Measurements from ENCODE around the gene ATP2B1.

The ATP2B1 gene

DNA sequence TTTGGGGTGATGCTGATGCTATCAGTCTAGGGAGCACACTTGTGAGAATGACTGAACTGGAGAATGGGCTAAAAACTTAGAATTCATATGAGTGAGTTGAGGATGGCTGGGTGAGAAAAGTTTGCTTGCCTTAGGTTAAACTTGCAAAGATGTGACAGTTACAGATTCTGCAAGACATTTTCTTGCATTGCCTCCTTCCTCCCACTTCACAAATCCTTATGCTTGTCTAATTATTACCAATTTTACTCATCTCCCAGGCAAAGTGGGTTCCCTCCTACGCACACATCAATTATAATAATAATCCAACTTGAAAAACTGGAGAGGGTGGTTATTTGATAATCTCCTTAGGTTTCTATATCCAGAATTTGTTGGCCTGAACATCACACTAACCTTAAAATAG is 50.9 kb downstream of the ATP2B1 start:
- peaks cover 18% of the 10 kb centered on the region for H3K36me3 ChIP-seq
- H3K4me3 ChIP-seq (ENCODE audit: low read depth, low read length), result no peak overlapping the region
- H3K27me3 ChIP-seq (ENCODE audit: insufficient read depth, low read depth, severe bottlenecking), result no peaks in the 10 kb centered on the region
- no peaks in the 10 kb centered on the region for H3K9me3 ChIP-seq (ENCODE audit: severe bottlenecking)
- DNase-seq, result no peak
- TF ChIP-seq, protein P1, sequence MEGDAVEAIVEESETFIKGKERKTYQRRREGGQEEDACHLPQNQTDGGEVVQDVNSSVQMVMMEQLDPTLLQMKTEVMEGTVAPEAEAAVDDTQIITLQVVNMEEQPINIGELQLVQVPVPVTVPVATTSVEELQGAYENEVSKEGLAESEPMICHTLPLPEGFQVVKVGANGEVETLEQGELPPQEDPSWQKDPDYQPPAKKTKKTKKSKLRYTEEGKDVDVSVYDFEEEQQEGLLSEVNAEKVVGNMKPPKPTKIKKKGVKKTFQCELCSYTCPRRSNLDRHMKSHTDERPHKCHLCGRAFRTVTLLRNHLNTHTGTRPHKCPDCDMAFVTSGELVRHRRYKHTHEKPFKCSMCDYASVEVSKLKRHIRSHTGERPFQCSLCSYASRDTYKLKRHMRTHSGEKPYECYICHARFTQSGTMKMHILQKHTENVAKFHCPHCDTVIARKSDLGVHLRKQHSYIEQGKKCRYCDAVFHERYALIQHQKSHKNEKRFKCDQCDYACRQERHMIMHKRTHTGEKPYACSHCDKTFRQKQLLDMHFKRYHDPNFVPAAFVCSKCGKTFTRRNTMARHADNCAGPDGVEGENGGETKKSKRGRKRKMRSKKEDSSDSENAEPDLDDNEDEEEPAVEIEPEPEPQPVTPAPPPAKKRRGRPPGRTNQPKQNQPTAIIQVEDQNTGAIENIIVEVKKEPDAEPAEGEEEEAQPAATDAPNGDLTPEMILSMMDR (IDR thresholded peaks at IDR 0.05; ENCODE audit: low read depth, low read length), result no peak
- H3K27ac ChIP-seq, result no peak overlapping the region

DNA sequence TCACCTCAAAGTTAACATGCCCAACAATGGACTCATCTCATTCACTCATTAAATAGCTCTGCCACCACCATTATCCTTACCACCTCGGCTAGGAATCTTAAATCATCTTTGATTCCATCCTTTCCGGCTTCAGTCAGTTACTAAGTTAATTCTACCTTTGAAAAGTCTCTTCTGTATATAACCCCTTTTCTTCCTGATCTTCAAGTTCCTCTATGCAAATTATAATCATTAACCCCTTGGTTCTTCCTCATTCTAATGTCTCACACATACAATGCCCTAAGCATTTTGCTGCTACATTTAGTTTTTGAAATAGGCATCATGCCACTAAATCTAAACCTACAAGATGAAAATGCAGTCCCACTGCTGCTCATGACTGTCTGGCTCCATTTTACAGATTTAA is 51.6 kb downstream of the ATP2B1 start:
- DNase-seq, result no peak

DNA sequence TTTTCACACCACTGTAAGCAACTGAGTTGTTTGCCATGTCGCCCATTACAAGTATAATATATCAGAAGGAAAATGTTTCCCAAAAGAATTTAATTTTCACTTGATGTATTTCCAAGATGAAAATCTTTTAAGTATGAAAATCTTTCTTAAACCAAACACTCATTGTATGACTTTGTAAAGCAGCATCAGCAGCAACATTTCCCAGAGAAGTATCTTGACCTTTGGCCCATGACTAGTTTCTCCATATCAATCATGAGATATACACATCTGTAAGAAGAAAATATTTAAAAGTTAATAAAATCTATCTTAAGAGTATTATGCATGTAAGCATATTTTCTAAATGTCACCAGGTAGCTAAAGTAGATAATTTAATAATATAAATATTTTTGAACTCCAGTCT is 52.8 kb downstream of the ATP2B1 start:
- TF ChIP-seq, protein P1 (IDR thresholded peaks at IDR 0.05; ENCODE audit: low read depth, low read length), result no peak
- no peak overlapping the region for H3K4me3 ChIP-seq (ENCODE audit: low read depth, low read length)
- H3K36me3 ChIP-seq, result peaks cover 34% of the 10 kb centered on the region
- H3K27ac ChIP-seq, result no peak overlapping the region
- no peaks in the 10 kb centered on the region for H3K27me3 ChIP-seq (ENCODE audit: insufficient read depth, low read depth, severe bottlenecking)
- no peak for DNase-seq
- no peaks in the 10 kb centered on the region for H3K9me3 ChIP-seq (ENCODE audit: severe bottlenecking)

More for the DNA sequence above, 51.6 kb downstream of the ATP2B1 start:
- H3K36me3 ChIP-seq, result peaks cover 25% of the 10 kb centered on the region
- H3K27me3 ChIP-seq (ENCODE audit: insufficient read depth, low read depth, severe bottlenecking), result no peaks in the 10 kb centered on the region
- no peak overlapping the region for H3K27ac ChIP-seq
- TF ChIP-seq, protein P1 (IDR thresholded peaks at IDR 0.05; ENCODE audit: low read depth, low read length), result no peak
- H3K9me3 ChIP-seq (ENCODE audit: severe bottlenecking), result no peaks in the 10 kb centered on the region
- no peak overlapping the region for H3K4me3 ChIP-seq (ENCODE audit: low read depth, low read length)

DNA sequence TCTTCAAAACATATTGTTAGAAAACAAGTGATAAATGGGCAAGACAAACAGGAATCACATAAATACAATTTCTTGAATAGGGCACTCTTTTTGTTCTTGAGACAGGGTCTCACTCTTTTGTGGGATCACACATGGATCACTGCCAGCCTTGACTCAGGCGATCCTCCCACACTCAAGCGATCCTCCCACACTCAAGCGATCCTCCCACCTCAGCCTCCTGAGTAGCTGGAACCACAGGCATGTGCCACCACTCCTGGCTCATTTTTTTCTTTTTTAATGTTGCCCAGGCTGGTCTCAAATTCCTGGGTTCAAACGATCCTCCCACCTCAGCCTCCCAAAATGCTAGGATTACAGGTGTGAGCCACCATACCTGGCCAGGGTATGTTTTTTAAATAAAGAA is 57.4 kb downstream of the ATP2B1 start:
- no peak for DNase-seq
- Histone ChIP-seq H3K27ac (no peak overlapping the region), H3K36me3 (peaks cover 65% of the 10 kb centered on the region)

DNA sequence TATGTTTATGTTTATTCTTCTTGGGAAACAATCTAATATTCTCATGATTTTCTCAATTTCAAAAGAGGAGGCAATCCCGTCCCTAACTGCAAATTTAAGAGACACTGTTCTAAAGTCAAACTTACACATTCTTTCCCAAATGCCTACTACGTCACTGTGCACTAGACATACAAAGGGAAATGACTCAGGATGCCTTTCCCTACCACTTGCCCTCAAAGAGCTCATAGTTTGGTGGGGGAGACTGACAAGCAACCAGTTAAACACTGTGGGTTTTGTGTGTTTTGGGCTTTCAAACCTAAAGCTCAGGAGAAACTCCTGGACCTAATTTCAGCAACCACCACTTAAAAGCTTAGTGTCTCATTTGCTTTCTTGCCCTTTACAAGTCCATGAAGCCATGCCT is 58.4 kb downstream of the ATP2B1 start:
- H3K4me3 ChIP-seq (ENCODE audit: low read depth, low read length), result no peak overlapping the region
- H3K27ac ChIP-seq, result no peak overlapping the region
- H3K9me3 ChIP-seq (ENCODE audit: severe bottlenecking), result no peaks in the 10 kb centered on the region
- H3K36me3 ChIP-seq, result peaks cover 57% of the 10 kb centered on the region
- H3K27me3 ChIP-seq (ENCODE audit: insufficient read depth, low read depth, severe bottlenecking), result no peaks in the 10 kb centered on the region
- DNase-seq, result no peak
- TF ChIP-seq, protein P1 (IDR thresholded peaks at IDR 0.05; ENCODE audit: low read depth, low read length), result no peak

More for the DNA sequence above, 57.4 kb downstream of the ATP2B1 start:
- Histone ChIP-seq H3K27me3 (ENCODE audit: insufficient read depth, low read depth, severe bottlenecking) (no peaks in the 10 kb centered on the region), H3K9me3 (ENCODE audit: severe bottlenecking) (no peaks in the 10 kb centered on the region), H3K4me3 (ENCODE audit: low read depth, low read length) (no peak overlapping the region)
- TF ChIP-seq, protein P1 (IDR thresholded peaks at IDR 0.05; ENCODE audit: low read depth, low read length), result no peak

DNA sequence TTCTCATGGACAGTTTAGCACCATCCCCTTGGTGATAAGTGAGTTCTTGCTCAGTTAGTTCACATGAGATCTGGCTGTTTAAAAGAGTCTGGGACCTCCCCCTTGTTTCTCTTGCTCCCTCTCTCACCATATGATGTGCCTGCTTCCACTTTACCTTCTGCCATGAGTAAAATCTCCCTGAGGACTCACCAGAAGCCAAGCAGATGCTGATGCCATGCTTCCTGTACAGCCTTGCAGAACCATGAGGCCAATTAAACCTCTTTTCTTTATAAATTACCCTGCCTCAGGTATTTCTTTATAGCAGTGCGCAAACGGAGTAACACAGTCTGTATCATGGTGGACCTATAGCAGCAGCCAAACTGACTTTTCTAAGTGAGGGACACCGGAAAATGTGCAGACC is 58.8 kb downstream of the ATP2B1 start:
- Histone ChIP-seq H3K27me3 (ENCODE audit: insufficient read depth, low read depth, severe bottlenecking) (no peaks in the 10 kb centered on the region), H3K9me3 (ENCODE audit: severe bottlenecking) (no peaks in the 10 kb centered on the region), H3K36me3 (peaks cover 53% of the 10 kb centered on the region), H3K27ac (no peak overlapping the region), H3K4me3 (ENCODE audit: low read depth, low read length) (no peak overlapping the region)
- no peak for DNase-seq
- TF ChIP-seq, protein P1 (IDR thresholded peaks at IDR 0.05; ENCODE audit: low read depth, low read length), result no peak

Measured in WERI-Rb-1 (cell line).